Measurements from ENCODE around the gene SEPTIN10.

DNA sequence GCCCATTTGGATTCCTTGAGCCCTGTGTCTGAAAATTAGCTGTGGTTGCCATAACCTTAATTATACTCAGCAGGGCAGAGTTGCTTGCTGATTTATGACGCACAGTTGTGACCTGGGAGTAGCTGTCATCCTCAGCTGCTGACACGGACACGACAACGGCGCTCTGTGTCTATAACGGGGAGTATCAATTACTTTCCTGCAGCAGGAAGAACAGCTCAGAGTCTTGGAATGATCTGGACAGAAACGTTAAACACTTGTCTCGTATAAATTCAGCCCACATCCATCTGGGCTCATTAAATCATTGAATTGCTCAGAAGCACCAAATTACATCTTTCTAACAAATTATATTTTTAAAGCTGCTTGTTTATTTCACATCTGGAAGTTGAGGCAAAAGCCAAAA lies 116.3 kb downstream of the SEPTIN10 start:
- TF ChIP-seq POLR2AphosphoS5 (IDR thresholded peaks at IDR 0.05) (no peak), POLR2A (IDR thresholded peaks at IDR 0.05) (no peak)
- TF ChIP-seq, protein P1, sequence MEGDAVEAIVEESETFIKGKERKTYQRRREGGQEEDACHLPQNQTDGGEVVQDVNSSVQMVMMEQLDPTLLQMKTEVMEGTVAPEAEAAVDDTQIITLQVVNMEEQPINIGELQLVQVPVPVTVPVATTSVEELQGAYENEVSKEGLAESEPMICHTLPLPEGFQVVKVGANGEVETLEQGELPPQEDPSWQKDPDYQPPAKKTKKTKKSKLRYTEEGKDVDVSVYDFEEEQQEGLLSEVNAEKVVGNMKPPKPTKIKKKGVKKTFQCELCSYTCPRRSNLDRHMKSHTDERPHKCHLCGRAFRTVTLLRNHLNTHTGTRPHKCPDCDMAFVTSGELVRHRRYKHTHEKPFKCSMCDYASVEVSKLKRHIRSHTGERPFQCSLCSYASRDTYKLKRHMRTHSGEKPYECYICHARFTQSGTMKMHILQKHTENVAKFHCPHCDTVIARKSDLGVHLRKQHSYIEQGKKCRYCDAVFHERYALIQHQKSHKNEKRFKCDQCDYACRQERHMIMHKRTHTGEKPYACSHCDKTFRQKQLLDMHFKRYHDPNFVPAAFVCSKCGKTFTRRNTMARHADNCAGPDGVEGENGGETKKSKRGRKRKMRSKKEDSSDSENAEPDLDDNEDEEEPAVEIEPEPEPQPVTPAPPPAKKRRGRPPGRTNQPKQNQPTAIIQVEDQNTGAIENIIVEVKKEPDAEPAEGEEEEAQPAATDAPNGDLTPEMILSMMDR (IDR thresholded peaks at IDR 0.05) = no peak
